IMR-90 (cell line): ENCODE data around the gene HSP90AA1. TPM values are rescaled to one million over a fixed set of nuclear protein-coding genes. Genes with fewer than 3 reads are reported as not detected.

Source experiments
- ATAC-seq: fragments of 200-7000 bp; cut with Tn5 transposase; 2 replicates; pipeline ENCODE4 v1.9.1; 2020; ENCODE audit warnings: low read depth, mild to moderate bottlenecking, moderate library complexity
- BruUV-seq: library from RNA; stranded (reverse); fragments of 400-500 nt; replicated peaks from 2 replicates; lab custom pipeline; 2021; lab: Mats Ljungman, UMichigan
- CTCF ChIA-PET: fragments of 300-600 bp; formaldehyde crosslinking; extraction: SDS; loops from one replicate; lab custom pipeline; 2021; ENCODE audit warnings: antibody characterized with exemption; lab: Yijun Ruan, JAX
- POLR2A ChIA-PET: fragments of 300-600 bp; sonication (Branson Sonifier 250); formaldehyde crosslinking; loops from one replicate; lab custom pipeline; 2022; ENCODE audit warnings: antibody characterized with exemption; ENCODE audit not compliant: unreplicated experiment; lab: Charles Lee
- DNase-seq: peaks from one replicate; pipeline ENCODE4 v3.0.0; 2013
- H2AFZ ChIP-seq: replicated peaks from 2 replicates; pipeline ENCODE3; 2013; ENCODE audit warnings: low read length, mild to moderate bottlenecking; ENCODE audit not compliant: poor library complexity
- H2AK5ac ChIP-seq: 2 replicates; pipeline ENCODE4 v1.6.1; 2013; ENCODE audit warnings: low read depth, low read length, inconsistent platforms
- H2AK9ac ChIP-seq: replicated peaks from 2 replicates; pipeline ENCODE3; 2013; ENCODE audit warnings: mild to moderate bottlenecking, low read depth, low read length, moderate library complexity; ENCODE audit not compliant: poor library complexity
- H2BK120ac ChIP-seq: 2 replicates; pipeline ENCODE4 v1.6.1; 2013; ENCODE audit warnings: low read depth, low read length, inconsistent platforms
- H2BK15ac ChIP-seq: 3 replicates; pipeline ENCODE4 v1.6.1; 2013; ENCODE audit warnings: low read depth, low read length, inconsistent platforms
- H2BK20ac ChIP-seq: 2 replicates; pipeline ENCODE4 v1.6.1; 2013; ENCODE audit warnings: low read depth, mild to moderate bottlenecking, inconsistent platforms, low read length, moderate library complexity
- H2BK5ac ChIP-seq: 2 replicates; pipeline ENCODE4 v1.6.1; 2013; ENCODE audit warnings: mild to moderate bottlenecking, low read depth, low read length, inconsistent platforms; ENCODE audit not compliant: poor library complexity, severe bottlenecking
- H3K14ac ChIP-seq: replicated peaks from 2 replicates; pipeline ENCODE4 v1.6.1; 2013; ENCODE audit warnings: low read depth, low read length, inconsistent platforms
- H3K18ac ChIP-seq: 2 replicates; pipeline ENCODE4 v1.6.1; 2013; ENCODE audit warnings: low read depth, low read length, control low read depth
- H3K23ac ChIP-seq: 2 replicates; pipeline ENCODE4 v1.6.1; 2013; ENCODE audit warnings: low read depth, low read length, inconsistent platforms
- H3K27ac ChIP-seq: 2 replicates; pipeline ENCODE4 v1.5.1; 2013; ENCODE audit warnings: mild to moderate bottlenecking, control low read depth, low read length; ENCODE audit not compliant: insufficient read depth
- H3K27me3 ChIP-seq: 2 replicates; pipeline ENCODE4 v1.6.1; 2013; ENCODE audit warnings: low read length; ENCODE audit not compliant: control insufficient read depth, insufficient read depth
- H3K36me3 ChIP-seq: 2 replicates; pipeline ENCODE4 v1.6.1; 2013; ENCODE audit warnings: low read length, mixed read lengths; ENCODE audit not compliant: control insufficient read depth, insufficient read depth
- H3K4ac ChIP-seq: 2 replicates; pipeline ENCODE4 v1.6.1; 2013; ENCODE audit warnings: low read depth, low read length, inconsistent platforms
- H3K4me1 ChIP-seq: 2 replicates; pipeline ENCODE4 v1.6.1; 2013; ENCODE audit warnings: low read length, mixed read lengths; ENCODE audit not compliant: control insufficient read depth, insufficient read depth
- H3K4me2 ChIP-seq: 2 replicates; pipeline ENCODE4 v1.6.1; 2013; ENCODE audit warnings: low read depth, mild to moderate bottlenecking, control low read depth, low read length, moderate library complexity
- H3K4me3 ChIP-seq: 2 replicates; pipeline ENCODE4 v1.5.1; 2013; ENCODE audit warnings: low read depth, mild to moderate bottlenecking, control low read depth, low read length, moderate library complexity; ENCODE audit not compliant: insufficient read depth
- H3K56ac ChIP-seq: 2 replicates; pipeline ENCODE4 v1.6.1; 2013; ENCODE audit warnings: low read length, inconsistent platforms; ENCODE audit not compliant: insufficient read depth; ENCODE audit errors: extremely low read depth
- H3K79me1 ChIP-seq, 2 experiments: 2 replicates each; pipeline ENCODE4 v1.6.1; 2013; ENCODE audit warnings: low read length in 2 of 2, inconsistent platforms in 1 of 2, low read depth in 1 of 2
- H3K9ac ChIP-seq: 2 replicates; pipeline ENCODE4 v1.6.1; 2013; ENCODE audit warnings: low read depth, low read length, control low read depth
- H3K9me1 ChIP-seq: 2 replicates; pipeline ENCODE4 v1.6.1; 2013; ENCODE audit warnings: low read length, inconsistent platforms; ENCODE audit not compliant: insufficient read depth
- H3K9me3 ChIP-seq: 2 replicates; pipeline ENCODE4 v1.6.1; 2013; ENCODE audit warnings: low read length; ENCODE audit not compliant: control insufficient read depth, insufficient read depth
- H4K20me1 ChIP-seq: 2 replicates; pipeline ENCODE4 v1.6.1; 2013; ENCODE audit warnings: low read length, inconsistent platforms; ENCODE audit not compliant: insufficient read depth
- H4K5ac ChIP-seq: 2 replicates; pipeline ENCODE4 v1.6.1; 2013; ENCODE audit warnings: mild to moderate bottlenecking, low read depth, low read length, control low read depth
- H4K8ac ChIP-seq, 2 experiments: 2 replicates each; pipeline ENCODE4 v1.6.1; 2013; ENCODE audit warnings: low read depth in 2 of 2, low read length in 2 of 2, control low read depth in 1 of 2, inconsistent platforms in 1 of 2
- H4K91ac ChIP-seq: 2 replicates; pipeline ENCODE4 v1.6.1; 2013; ENCODE audit warnings: low read depth, low read length, inconsistent platforms; ENCODE audit not compliant: insufficient read depth
- CHD1 ChIP-seq: IDR thresholded peaks from 2 replicates; pipeline ENCODE4 v1.6.1; 2012; ENCODE audit warnings: low read depth, low read length, improper control_type of control experiment
- CTCF ChIP-seq: conservative IDR thresholded peaks from 2 replicates; pipeline ENCODE4 v1.5.1; 2012; ENCODE audit warnings: mild to moderate bottlenecking, low read depth, low read length, improper control_type of control experiment
- ELK1 ChIP-seq: fragments of 150-350 bp; IDR thresholded peaks from 2 replicates; pipeline ENCODE4 v1.6.1; 2016; ENCODE audit warnings: low read depth, mild to moderate bottlenecking, low read length, moderate library complexity, borderline replicate concordance
- MAZ ChIP-seq: IDR thresholded peaks from 2 replicates; pipeline ENCODE4 v1.6.1; 2012; ENCODE audit warnings: low read depth, mild to moderate bottlenecking, low read length, improper control_type of control experiment, moderate library complexity, borderline replicate concordance
- MXI1 ChIP-seq: IDR thresholded peaks from 2 replicates; pipeline ENCODE4 v1.6.1; 2012; ENCODE audit warnings: low read depth, mild to moderate bottlenecking, low read length, moderate library complexity, borderline replicate concordance
- NFE2L2 ChIP-seq: fragments of 150-350 bp; IDR thresholded peaks from 2 replicates; pipeline ENCODE4 v1.6.1; 2016; ENCODE audit warnings: low read depth, mild to moderate bottlenecking, low read length
- RAD21 ChIP-seq: IDR thresholded peaks from 2 replicates; pipeline ENCODE4 v1.6.1; 2012; ENCODE audit warnings: low read length, improper control_type of control experiment
- RCOR1 ChIP-seq: IDR thresholded peaks from 2 replicates; pipeline ENCODE4 v1.6.1; 2012; ENCODE audit warnings: mild to moderate bottlenecking, low read length, improper control_type of control experiment; ENCODE audit not compliant: insufficient replicate concordance
- RFX5 ChIP-seq: IDR thresholded peaks from 2 replicates; pipeline ENCODE4 v1.8.0; 2012; ENCODE audit warnings: low read depth, mild to moderate bottlenecking, low read length, moderate library complexity
- SMC3 ChIP-seq: fragments of 150-350 bp; IDR thresholded peaks from 2 replicates; pipeline ENCODE4 v1.6.1; 2016; ENCODE audit warnings: low read depth, mild to moderate bottlenecking, antibody characterized with exemption, low read length, moderate library complexity
- WGBS, 2 experiments: methylation state at CpG; one replicate each; pipeline versions ENCODE4 v1.1.5 to v1.1.7; 2013; ENCODE audit warnings: missing lambda C conversion rate in 2 of 2; ENCODE audit not compliant: insufficient read length in 1 of 2; ENCODE audit errors: extremely low coverage in 2 of 2; 5-methylcytosine and 5-hydroxymethylcytosine counted together
- dilution Hi-C: fragments of 300-500 bp; cut with HindIII; formaldehyde crosslinking; loops from one replicate; pipeline ENCODE4 v1.14.3; 2018; ENCODE audit warnings: low sequenced_read_pairs; ENCODE audit not compliant: unreplicated experiment
- in situ Hi-C: fragments of 300-500 bp; cut with MboI; formaldehyde crosslinking; loops from 3 replicates; pipeline ENCODE4 v1.14.3; 2019; ENCODE audit warnings: low sequenced_read_pairs, inconsistent platforms, mixed read lengths
- intact Hi-C: fragments of 100-400 bp; cut with micrococcal nuclease; formaldehyde crosslinking; loops from 2 replicates; pipeline ENCODE4 v1.10.0; 2022
- polyA plus RNA-seq, 3 experiments: library from polyadenylated mRNA; depleted of rRNA; stranded (reverse); fragments of >200 nt; gene quantifications; 2 replicates each; pipeline ENCODE4 v1.2.3, GENCODE V29; 2012; ENCODE audit warnings: low replicate concordance in 1 of 3
- total RNA-seq: library from RNA; depleted of rRNA; stranded (reverse); fragments of >200 nt; gene quantifications from 2 replicates; pipeline ENCODE4 v1.2.3, GENCODE V29; 2012

The HSP90AA1 gene
- total and polyA plus RNA-seq, 2 of the 4 experiments (the other 2 are of a cell fraction), result 535 to 578 TPM

- no peaks in the 10 kb centered on the region for H4K20me1 ChIP-seq
- no peak for TF ChIP-seq CHD1
- TF ChIP-seq ELK1, result no peak
- no peak for TF ChIP-seq CTCF
- TF ChIP-seq MXI1, result no peak
- no peak for TF ChIP-seq MAZ
- no peak for TF ChIP-seq RFX5
- no peak for TF ChIP-seq RCOR1
- no peak for TF ChIP-seq SMC3
- TF ChIP-seq NFE2L2, result no peak
- no peak for TF ChIP-seq RAD21
- no peak overlapping the region for H3K4ac ChIP-seq
- POLR2A ChIA-PET, result no interaction called here
- H3K9me3 ChIP-seq, result no peaks in the 10 kb centered on the region
- intact Hi-C loops (no loop called here), dilution Hi-C loops (no loop called here), in situ Hi-C loops (no loop called here)
- no peak overlapping the region for H2BK5ac ChIP-seq
- H3K4me3 ChIP-seq, result no peak overlapping the region
- no peak overlapping the region for H2BK15ac ChIP-seq
- H3K27me3 ChIP-seq, result no peaks in the 10 kb centered on the region
- no peak overlapping the region for H3K14ac ChIP-seq
- H3K36me3 ChIP-seq, result no peaks in the 10 kb centered on the region
- H2AK5ac ChIP-seq, result no peak overlapping the region
- no peak overlapping the region for H3K9ac ChIP-seq
- H2AK9ac ChIP-seq, result no peak overlapping the region
- no peak overlapping the region for H3K23ac ChIP-seq
- H2BK120ac ChIP-seq, result no peak overlapping the region
- CTCF ChIA-PET, result no interaction called here
- H4K91ac ChIP-seq, result no peak overlapping the region
- no peak overlapping the region for H3K18ac ChIP-seq
- no peaks in the 10 kb centered on the region for H3K4me1 ChIP-seq
- H4K5ac ChIP-seq, result no peak overlapping the region
- WGBS, 2 experiments, result no CpG with 5 or more reads among the region's 5 CpGs
- no TSS peak for BruUV-seq
- H3K27ac ChIP-seq, result no peak overlapping the region
- no peaks in the 10 kb centered on the region for H3K79me1 ChIP-seq
- H3K4me2 ChIP-seq, result no peak overlapping the region
- no peak overlapping the region for H2BK20ac ChIP-seq
- no peak overlapping the region for H2AFZ ChIP-seq
- ATAC-seq (no peak), DNase-seq (no peak)
- H4K8ac ChIP-seq, result no peak overlapping the region
- no peaks in the 10 kb centered on the region for H3K9me1 ChIP-seq
- no peak overlapping the region for H3K56ac ChIP-seq
These were observed 38.7 kb upstream of the HSP90AA1 start for GRCh38 chr14:102125546-102125945.
